Measurements from ENCODE around the gene AMIGO1. TPM values are rescaled to one million over a fixed set of nuclear protein-coding genes. Genes with fewer than 3 reads are reported as not detected.

The AMIGO1 gene
- total and polyA plus RNA-seq, 8 donors = 3.1 to 8.1 (median 3.8) TPM

GRCh38 chr1:109454497-109455133 lies 54.9 kb downstream of the AMIGO1 start:
- intact Hi-C loops (cut with DNase I) = no loop called here
- Histone ChIP-seq H3K27ac (no peak overlapping the region), H3K27me3 (peaks cover 0 to 42% of the 10 kb centered on the region in 2 donors), H3K36me3 (no peaks in the 10 kb centered on the region), H3K9me3 (peaks cover 0 to 11% of the 10 kb centered on the region in 2 donors), H3K4me3 (no peak overlapping the region), H3K4me1 (no peaks in the 10 kb centered on the region)
- DNase-seq (no peak), ATAC-seq (no peak)
- no peak for TF ChIP-seq CTCF (IDR thresholded peaks at IDR 0.05)

Other genes with a start within 250 kb of the AMIGO1 start
- gene PSRC1, start 226.6 kb downstream of the AMIGO1 start, total RNA-seq = 1 to 10 TPM; 4.2 to 7.3 TPM
- 10 to 100 TPM; 34.0 to 53.0 (median 40.5) TPM for gene PSRC1, start 226.6 kb downstream of the AMIGO1 start, polyA plus RNA-seq (ENCODE audit: insufficient read length in 6 of 6)
- gene MYBPHL, start 202.7 kb downstream of the AMIGO1 start, total RNA-seq = 10 to 100 TPM in 1 of 2 donors, not detected in 1; 21.4 TPM
- 1 to 10 TPM in 1 of 6 donors, under 1 TPM in 4, not detected in 1; 0.24 to 1.0 (median 0.27) TPM for gene MYBPHL, start 202.7 kb downstream of the AMIGO1 start, polyA plus RNA-seq (ENCODE audit: insufficient read length in 6 of 6)
- 100 to 1,000 TPM; 123 to 165 TPM for gene SORT1, start 111.8 kb downstream of the AMIGO1 start, total RNA-seq
- gene SORT1, start 111.8 kb downstream of the AMIGO1 start, polyA plus RNA-seq (ENCODE audit: insufficient read length in 6 of 6) = 10 to 100 TPM; 39.4 to 46.9 (median 45.6) TPM
- gene PSMA5, start 83.3 kb downstream of the AMIGO1 start, total RNA-seq = 10 to 100 TPM; 62.2 to 89.0 TPM
- 10 to 100 TPM; 74.2 to 94.7 (median 89.7) TPM for gene PSMA5, start 83.3 kb downstream of the AMIGO1 start, polyA plus RNA-seq (ENCODE audit: insufficient read length in 6 of 6)
- gene SYPL2, start 43.2 kb downstream of the AMIGO1 start, total RNA-seq = 1 to 10 TPM; 3.6 to 4.5 TPM
- gene SYPL2, start 43.2 kb downstream of the AMIGO1 start, polyA plus RNA-seq (ENCODE audit: insufficient read length in 6 of 6) = under 1 TPM; 0.14 to 0.37 (median 0.21) TPM
- gene ATXN7L2, start 25.8 kb downstream of the AMIGO1 start, total RNA-seq = 1 to 10 TPM; 4.7 to 5.6 TPM
- gene ATXN7L2, start 25.8 kb downstream of the AMIGO1 start, polyA plus RNA-seq (ENCODE audit: insufficient read length in 6 of 6) = 10 to 100 TPM in 2 of 6 donors, 1 to 10 TPM in 4; 7.4 to 11.7 (median 8.2) TPM
- 10 to 100 TPM; 11.3 to 14.9 TPM for gene CYB561D1, start 15.6 kb downstream of the AMIGO1 start, total RNA-seq
- gene CYB561D1, start 15.6 kb downstream of the AMIGO1 start, polyA plus RNA-seq (ENCODE audit: insufficient read length in 6 of 6) = 1 to 10 TPM; 6.0 to 10.0 (median 7.6) TPM
- not detected for gene GPR61, start 30.1 kb upstream of the AMIGO1 start, total RNA-seq
- under 1 TPM; 0.43 to 0.93 (median 0.69) TPM for gene GPR61, start 30.1 kb upstream of the AMIGO1 start, polyA plus RNA-seq (ENCODE audit: insufficient read length in 6 of 6)
- 1 to 10 TPM; 6.4 to 9.9 TPM for gene GNAI3, start 38.9 kb upstream of the AMIGO1 start, total RNA-seq
- gene GNAI3, start 38.9 kb upstream of the AMIGO1 start, polyA plus RNA-seq (ENCODE audit: insufficient read length in 6 of 6) = 10 to 100 TPM in 5 of 6 donors, 1 to 10 TPM in 1; 9.8 to 11.5 (median 11.1) TPM
- not detected for gene GNAT2, start 109.9 kb upstream of the AMIGO1 start, total RNA-seq
- gene GNAT2, start 109.9 kb upstream of the AMIGO1 start, polyA plus RNA-seq (ENCODE audit: insufficient read length in 6 of 6) = under 1 TPM in 1 of 6 donors, not detected in 5; 0.21 TPM
- gene AMPD2, start 110.1 kb upstream of the AMIGO1 start, total RNA-seq = 10 to 100 TPM; 49.5 to 86.9 TPM
- 10 to 100 TPM; 38.7 to 62.1 (median 47.4) TPM for gene AMPD2, start 110.1 kb upstream of the AMIGO1 start, polyA plus RNA-seq (ENCODE audit: insufficient read length in 6 of 6)
- 10 to 100 TPM; 20.2 to 22.2 TPM for gene GSTM4, start 146.4 kb upstream of the AMIGO1 start, total RNA-seq
- 10 to 100 TPM; 28.7 to 37.2 (median 29.8) TPM for gene GSTM4, start 146.4 kb upstream of the AMIGO1 start, polyA plus RNA-seq (ENCODE audit: insufficient read length in 6 of 6)
- gene GSTM2, start 158.3 kb upstream of the AMIGO1 start, total RNA-seq = 10 to 100 TPM; 25.4 to 28.3 TPM
- gene GSTM2, start 158.3 kb upstream of the AMIGO1 start, polyA plus RNA-seq (ENCODE audit: insufficient read length in 6 of 6) = 100 to 1,000 TPM; 188 to 281 (median 236) TPM
- gene GSTM1, start 178.1 kb upstream of the AMIGO1 start, total RNA-seq = 10 to 100 TPM in 1 of 2 donors, not detected in 1; 24.9 TPM
- gene GSTM1, start 178.1 kb upstream of the AMIGO1 start, polyA plus RNA-seq (ENCODE audit: insufficient read length in 6 of 6) = 100 to 1,000 TPM in 3 of 6 donors, 10 to 100 TPM in 1, 1 to 10 TPM in 2; 1.7 to 165 (median 99.6) TPM
- gene GSTM5, start 202.5 kb upstream of the AMIGO1 start, total RNA-seq = 10 to 100 TPM in 1 of 2 donors, 1 to 10 TPM in 1; 8.4 to 11.6 TPM
- gene GSTM5, start 202.5 kb upstream of the AMIGO1 start, polyA plus RNA-seq (ENCODE audit: insufficient read length in 6 of 6) = 10 to 100 TPM; 56.3 to 91.2 (median 65.1) TPM
- gene GSTM3, start 231.3 kb upstream of the AMIGO1 start, total RNA-seq = 10 to 100 TPM; 13.8 to 30.9 TPM
- 100 to 1,000 TPM in 4 of 6 donors, 10 to 100 TPM in 2; 83.6 to 142 (median 114) TPM for gene GSTM3, start 231.3 kb upstream of the AMIGO1 start, polyA plus RNA-seq (ENCODE audit: insufficient read length in 6 of 6)

Measured in left lung (tissue), 10 donors.